IMR-90 (cell line): Measurements from ENCODE around the gene IBA57. TPM values are rescaled to one million over a fixed set of nuclear protein-coding genes. Genes with fewer than 3 reads are reported as not detected.

Source experiments
- ATAC-seq: fragments of 200-7000 bp; cut with Tn5 transposase; 2 replicates; pipeline ENCODE4 v1.9.1; 2020; ENCODE audit warnings: low read depth, mild to moderate bottlenecking, moderate library complexity
- BruUV-seq: library from RNA; stranded (reverse); fragments of 400-500 nt; replicated peaks from 2 replicates; lab custom pipeline; 2021; lab: Mats Ljungman, UMichigan
- CTCF ChIA-PET: fragments of 300-600 bp; formaldehyde crosslinking; extraction: SDS; loops from one replicate; lab custom pipeline; 2021; ENCODE audit warnings: antibody characterized with exemption; lab: Yijun Ruan, JAX
- POLR2A ChIA-PET: fragments of 300-600 bp; sonication (Branson Sonifier 250); formaldehyde crosslinking; loops from one replicate; lab custom pipeline; 2022; ENCODE audit warnings: antibody characterized with exemption; ENCODE audit not compliant: unreplicated experiment; lab: Charles Lee
- DNase-seq: peaks from one replicate; pipeline ENCODE4 v3.0.0; 2013
- H2AFZ ChIP-seq: replicated peaks from 2 replicates; pipeline ENCODE3; 2013; ENCODE audit warnings: low read length, mild to moderate bottlenecking; ENCODE audit not compliant: poor library complexity
- H2AK5ac ChIP-seq: 2 replicates; pipeline ENCODE4 v1.6.1; 2013; ENCODE audit warnings: low read depth, low read length, inconsistent platforms
- H2AK9ac ChIP-seq: replicated peaks from 2 replicates; pipeline ENCODE3; 2013; ENCODE audit warnings: mild to moderate bottlenecking, low read depth, low read length, moderate library complexity; ENCODE audit not compliant: poor library complexity
- H2BK120ac ChIP-seq: 2 replicates; pipeline ENCODE4 v1.6.1; 2013; ENCODE audit warnings: low read depth, low read length, inconsistent platforms
- H2BK15ac ChIP-seq: 3 replicates; pipeline ENCODE4 v1.6.1; 2013; ENCODE audit warnings: low read depth, low read length, inconsistent platforms
- H2BK20ac ChIP-seq: 2 replicates; pipeline ENCODE4 v1.6.1; 2013; ENCODE audit warnings: low read depth, mild to moderate bottlenecking, inconsistent platforms, low read length, moderate library complexity
- H2BK5ac ChIP-seq: 2 replicates; pipeline ENCODE4 v1.6.1; 2013; ENCODE audit warnings: mild to moderate bottlenecking, low read depth, low read length, inconsistent platforms; ENCODE audit not compliant: poor library complexity, severe bottlenecking
- H3K14ac ChIP-seq: replicated peaks from 2 replicates; pipeline ENCODE4 v1.6.1; 2013; ENCODE audit warnings: low read depth, low read length, inconsistent platforms
- H3K18ac ChIP-seq: 2 replicates; pipeline ENCODE4 v1.6.1; 2013; ENCODE audit warnings: low read depth, low read length, control low read depth
- H3K23ac ChIP-seq: 2 replicates; pipeline ENCODE4 v1.6.1; 2013; ENCODE audit warnings: low read depth, low read length, inconsistent platforms
- H3K27ac ChIP-seq: 2 replicates; pipeline ENCODE4 v1.5.1; 2013; ENCODE audit warnings: mild to moderate bottlenecking, control low read depth, low read length; ENCODE audit not compliant: insufficient read depth
- H3K27me3 ChIP-seq: 2 replicates; pipeline ENCODE4 v1.6.1; 2013; ENCODE audit warnings: low read length; ENCODE audit not compliant: control insufficient read depth, insufficient read depth
- H3K36me3 ChIP-seq: 2 replicates; pipeline ENCODE4 v1.6.1; 2013; ENCODE audit warnings: low read length, mixed read lengths; ENCODE audit not compliant: control insufficient read depth, insufficient read depth
- H3K4ac ChIP-seq: 2 replicates; pipeline ENCODE4 v1.6.1; 2013; ENCODE audit warnings: low read depth, low read length, inconsistent platforms
- H3K4me1 ChIP-seq: 2 replicates; pipeline ENCODE4 v1.6.1; 2013; ENCODE audit warnings: low read length, mixed read lengths; ENCODE audit not compliant: control insufficient read depth, insufficient read depth
- H3K4me2 ChIP-seq: 2 replicates; pipeline ENCODE4 v1.6.1; 2013; ENCODE audit warnings: low read depth, mild to moderate bottlenecking, control low read depth, low read length, moderate library complexity
- H3K4me3 ChIP-seq: 2 replicates; pipeline ENCODE4 v1.5.1; 2013; ENCODE audit warnings: low read depth, mild to moderate bottlenecking, control low read depth, low read length, moderate library complexity; ENCODE audit not compliant: insufficient read depth
- H3K56ac ChIP-seq: 2 replicates; pipeline ENCODE4 v1.6.1; 2013; ENCODE audit warnings: low read length, inconsistent platforms; ENCODE audit not compliant: insufficient read depth; ENCODE audit errors: extremely low read depth
- H3K79me1 ChIP-seq, 2 experiments: 2 replicates each; pipeline ENCODE4 v1.6.1; 2013; ENCODE audit warnings: low read length in 2 of 2, inconsistent platforms in 1 of 2, low read depth in 1 of 2
- H3K9ac ChIP-seq: 2 replicates; pipeline ENCODE4 v1.6.1; 2013; ENCODE audit warnings: low read depth, low read length, control low read depth
- H3K9me1 ChIP-seq: 2 replicates; pipeline ENCODE4 v1.6.1; 2013; ENCODE audit warnings: low read length, inconsistent platforms; ENCODE audit not compliant: insufficient read depth
- H3K9me3 ChIP-seq: 2 replicates; pipeline ENCODE4 v1.6.1; 2013; ENCODE audit warnings: low read length; ENCODE audit not compliant: control insufficient read depth, insufficient read depth
- H4K20me1 ChIP-seq: 2 replicates; pipeline ENCODE4 v1.6.1; 2013; ENCODE audit warnings: low read length, inconsistent platforms; ENCODE audit not compliant: insufficient read depth
- H4K5ac ChIP-seq: 2 replicates; pipeline ENCODE4 v1.6.1; 2013; ENCODE audit warnings: mild to moderate bottlenecking, low read depth, low read length, control low read depth
- H4K8ac ChIP-seq, 2 experiments: 2 replicates each; pipeline ENCODE4 v1.6.1; 2013; ENCODE audit warnings: low read depth in 2 of 2, low read length in 2 of 2, control low read depth in 1 of 2, inconsistent platforms in 1 of 2
- H4K91ac ChIP-seq: 2 replicates; pipeline ENCODE4 v1.6.1; 2013; ENCODE audit warnings: low read depth, low read length, inconsistent platforms; ENCODE audit not compliant: insufficient read depth
- CEBPB ChIP-seq: IDR thresholded peaks from 2 replicates; pipeline ENCODE4 v1.6.1; 2012; ENCODE audit warnings: low read depth, low read length, improper control_type of control experiment
- CHD1 ChIP-seq: IDR thresholded peaks from 2 replicates; pipeline ENCODE4 v1.6.1; 2012; ENCODE audit warnings: low read depth, low read length, improper control_type of control experiment
- MAFK ChIP-seq: IDR thresholded peaks from 2 replicates; pipeline ENCODE4 v1.6.1; 2012; ENCODE audit warnings: low read depth, low read length, improper control_type of control experiment
- MAZ ChIP-seq: IDR thresholded peaks from 2 replicates; pipeline ENCODE4 v1.6.1; 2012; ENCODE audit warnings: low read depth, mild to moderate bottlenecking, low read length, improper control_type of control experiment, moderate library complexity, borderline replicate concordance
- MXI1 ChIP-seq: IDR thresholded peaks from 2 replicates; pipeline ENCODE4 v1.6.1; 2012; ENCODE audit warnings: low read depth, mild to moderate bottlenecking, low read length, moderate library complexity, borderline replicate concordance
- NFE2L2 ChIP-seq: fragments of 150-350 bp; IDR thresholded peaks from 2 replicates; pipeline ENCODE4 v1.6.1; 2016; ENCODE audit warnings: low read depth, mild to moderate bottlenecking, low read length
- RAD21 ChIP-seq: IDR thresholded peaks from 2 replicates; pipeline ENCODE4 v1.6.1; 2012; ENCODE audit warnings: low read length, improper control_type of control experiment
- RCOR1 ChIP-seq: IDR thresholded peaks from 2 replicates; pipeline ENCODE4 v1.6.1; 2012; ENCODE audit warnings: mild to moderate bottlenecking, low read length, improper control_type of control experiment; ENCODE audit not compliant: insufficient replicate concordance
- RFX5 ChIP-seq: IDR thresholded peaks from 2 replicates; pipeline ENCODE4 v1.8.0; 2012; ENCODE audit warnings: low read depth, mild to moderate bottlenecking, low read length, moderate library complexity
- WGBS, 2 experiments: methylation state at CpG; one replicate each; pipeline versions ENCODE4 v1.1.5 to v1.1.7; 2013; ENCODE audit warnings: missing lambda C conversion rate in 2 of 2; ENCODE audit not compliant: insufficient read length in 1 of 2; ENCODE audit errors: extremely low coverage in 2 of 2; 5-methylcytosine and 5-hydroxymethylcytosine counted together
- dilution Hi-C: fragments of 300-500 bp; cut with HindIII; formaldehyde crosslinking; loops from one replicate; pipeline ENCODE4 v1.14.3; 2018; ENCODE audit warnings: low sequenced_read_pairs; ENCODE audit not compliant: unreplicated experiment
- in situ Hi-C: fragments of 300-500 bp; cut with MboI; formaldehyde crosslinking; loops from 3 replicates; pipeline ENCODE4 v1.14.3; 2019; ENCODE audit warnings: low sequenced_read_pairs, inconsistent platforms, mixed read lengths
- intact Hi-C: fragments of 100-400 bp; cut with micrococcal nuclease; formaldehyde crosslinking; loops from 2 replicates; pipeline ENCODE4 v1.10.0; 2022
- polyA plus RNA-seq, 3 experiments: library from polyadenylated mRNA; depleted of rRNA; stranded (reverse); fragments of >200 nt; gene quantifications; 2 replicates each; pipeline ENCODE4 v1.2.3, GENCODE V29; 2012; ENCODE audit warnings: low replicate concordance in 1 of 3
- total RNA-seq: library from RNA; depleted of rRNA; stranded (reverse); fragments of >200 nt; gene quantifications from 2 replicates; pipeline ENCODE4 v1.2.3, GENCODE V29; 2012
- TF ChIP-seq, protein P1 (sequence below): conservative IDR thresholded peaks from 2 replicates; pipeline ENCODE4 v1.5.1; 2012; ENCODE audit warnings: mild to moderate bottlenecking, low read depth, low read length, improper control_type of control experiment
- TF ChIP-seq, protein P2 (sequence below): fragments of 150-350 bp; IDR thresholded peaks from 2 replicates; pipeline ENCODE4 v1.6.1; 2016; ENCODE audit warnings: low read depth, mild to moderate bottlenecking, low read length, moderate library complexity, borderline replicate concordance

Gene IBA57
- total and polyA plus RNA-seq, 2 of the 4 experiments (the other 2 are of a cell fraction): 2.0 to 2.6 TPM

DNA sequence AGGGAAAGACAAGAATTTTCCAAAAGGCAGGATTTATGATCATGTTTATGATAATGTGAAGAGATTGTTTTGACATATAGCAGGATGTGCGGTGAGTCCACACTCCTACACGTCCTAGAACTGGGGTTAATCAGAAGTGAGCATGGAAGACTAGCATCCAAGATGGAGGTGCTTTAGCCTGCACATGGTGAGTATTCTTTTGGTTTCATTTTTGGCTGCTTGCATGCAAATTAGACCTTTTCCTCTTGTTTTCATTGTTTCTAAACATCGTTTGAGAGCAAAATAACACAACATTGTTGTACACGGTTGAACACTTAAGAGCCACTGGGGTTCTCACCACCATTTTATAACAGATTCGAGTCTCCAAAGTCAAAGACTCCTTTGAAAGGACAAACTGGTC lies 40.4 kb upstream of the IBA57 start:
- H3K9me3 ChIP-seq: no peaks in the 10 kb centered on the region
- H3K9me1 ChIP-seq: no peaks in the 10 kb centered on the region
- intact Hi-C loops (no loop called here), dilution Hi-C loops (no loop called here), in situ Hi-C loops (no loop called here)
- no peak overlapping the region for H3K4ac ChIP-seq
- no peak overlapping the region for H4K91ac ChIP-seq
- no peak overlapping the region for H3K9ac ChIP-seq
- H3K4me2 ChIP-seq: no peak overlapping the region
- no peaks in the 10 kb centered on the region; the same call in 1 of the 2 replicates for H3K4me1 ChIP-seq
- no peak overlapping the region for H4K8ac ChIP-seq
- no peak overlapping the region for H2BK120ac ChIP-seq
- H2AK9ac ChIP-seq: no peak overlapping the region
- H3K27ac ChIP-seq: no peak overlapping the region
- H3K18ac ChIP-seq: no peak overlapping the region
- H2BK15ac ChIP-seq: no peak overlapping the region
- H4K20me1 ChIP-seq: no peaks in the 10 kb centered on the region
- no peak overlapping the region for H3K56ac ChIP-seq
- ATAC-seq: no peak
- no peak overlapping the region for H3K14ac ChIP-seq
- no peak overlapping the region for H2AFZ ChIP-seq
- no peaks in the 10 kb centered on the region for H3K36me3 ChIP-seq
- no peak overlapping the region for H2BK5ac ChIP-seq
- DNase-seq: no peak
- no peak overlapping the region for H3K4me3 ChIP-seq
- no TSS peak for BruUV-seq
- H2AK5ac ChIP-seq: no peak overlapping the region
- WGBS, 2 experiments: 41% methylated on average over 3 of the region's 5 CpGs; no CpG with 5 or more reads in 1 of the 2 experiments
- ChIA-PET POLR2A (no interaction called here), CTCF (no interaction called here)
- no peak overlapping the region for H2BK20ac ChIP-seq
- no peak overlapping the region for H4K5ac ChIP-seq
- TF ChIP-seq MXI1: no peak
- TF ChIP-seq RFX5: no peak
- TF ChIP-seq RAD21: no peak
- TF ChIP-seq, protein P1, sequence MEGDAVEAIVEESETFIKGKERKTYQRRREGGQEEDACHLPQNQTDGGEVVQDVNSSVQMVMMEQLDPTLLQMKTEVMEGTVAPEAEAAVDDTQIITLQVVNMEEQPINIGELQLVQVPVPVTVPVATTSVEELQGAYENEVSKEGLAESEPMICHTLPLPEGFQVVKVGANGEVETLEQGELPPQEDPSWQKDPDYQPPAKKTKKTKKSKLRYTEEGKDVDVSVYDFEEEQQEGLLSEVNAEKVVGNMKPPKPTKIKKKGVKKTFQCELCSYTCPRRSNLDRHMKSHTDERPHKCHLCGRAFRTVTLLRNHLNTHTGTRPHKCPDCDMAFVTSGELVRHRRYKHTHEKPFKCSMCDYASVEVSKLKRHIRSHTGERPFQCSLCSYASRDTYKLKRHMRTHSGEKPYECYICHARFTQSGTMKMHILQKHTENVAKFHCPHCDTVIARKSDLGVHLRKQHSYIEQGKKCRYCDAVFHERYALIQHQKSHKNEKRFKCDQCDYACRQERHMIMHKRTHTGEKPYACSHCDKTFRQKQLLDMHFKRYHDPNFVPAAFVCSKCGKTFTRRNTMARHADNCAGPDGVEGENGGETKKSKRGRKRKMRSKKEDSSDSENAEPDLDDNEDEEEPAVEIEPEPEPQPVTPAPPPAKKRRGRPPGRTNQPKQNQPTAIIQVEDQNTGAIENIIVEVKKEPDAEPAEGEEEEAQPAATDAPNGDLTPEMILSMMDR: no peak
- TF ChIP-seq RCOR1: no peak
- TF ChIP-seq CEBPB: no peak
- TF ChIP-seq NFE2L2: no peak
- TF ChIP-seq MAZ: no peak
- no peak for TF ChIP-seq MAFK
- TF ChIP-seq, protein P2, sequence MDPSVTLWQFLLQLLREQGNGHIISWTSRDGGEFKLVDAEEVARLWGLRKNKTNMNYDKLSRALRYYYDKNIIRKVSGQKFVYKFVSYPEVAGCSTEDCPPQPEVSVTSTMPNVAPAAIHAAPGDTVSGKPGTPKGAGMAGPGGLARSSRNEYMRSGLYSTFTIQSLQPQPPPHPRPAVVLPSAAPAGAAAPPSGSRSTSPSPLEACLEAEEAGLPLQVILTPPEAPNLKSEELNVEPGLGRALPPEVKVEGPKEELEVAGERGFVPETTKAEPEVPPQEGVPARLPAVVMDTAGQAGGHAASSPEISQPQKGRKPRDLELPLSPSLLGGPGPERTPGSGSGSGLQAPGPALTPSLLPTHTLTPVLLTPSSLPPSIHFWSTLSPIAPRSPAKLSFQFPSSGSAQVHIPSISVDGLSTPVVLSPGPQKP: no peak
- no peak for TF ChIP-seq CHD1
- H3K27me3 ChIP-seq: peaks cover 22% of the 10 kb centered on the region
- no peaks in the 10 kb centered on the region for H3K79me1 ChIP-seq
- no peak overlapping the region for H3K23ac ChIP-seq
